H1 (cell line): ENCODE measurements around the gene DPEP3. TPM values are rescaled to one million over a fixed set of nuclear protein-coding genes. Genes with fewer than 3 reads are reported as not detected.

Experiments used
- CTCF ChIA-PET: fragments of 300-600 bp; sonication (Branson Sonifier 250); formaldehyde crosslinking; loops from one replicate; lab custom pipeline; 2021; ENCODE audit not compliant: partially characterized antibody; lab: Charles Lee
- POLR2A ChIA-PET: fragments of 300-600 bp; sonication (Branson Sonifier 250); formaldehyde crosslinking; loops from one replicate; lab custom pipeline; 2021; ENCODE audit warnings: inconsistent platforms; ENCODE audit not compliant: partially characterized antibody; lab: Charles Lee
- DNase-seq, 2 experiments: peaks; one replicate each; pipeline versions ENCODE4 v3.0.0 to v3.0.0-alpha.2; 2010 to 2022; ENCODE audit warnings: low spot score in 2 of 2, low read depth in 1 of 2, mixed read lengths in 1 of 2
- FAIRE-seq: peaks from 2 replicates; lab custom pipeline; 2011; peaks lifted over from hg19 to GRCh38; lab: Jason Lieb, UNC
- H2AFZ ChIP-seq: 2 replicates; pipeline ENCODE4 v1.8.1; 2012; ENCODE audit warnings: low read length, inconsistent platforms
- H2AK5ac ChIP-seq: 2 replicates; pipeline ENCODE4 v1.6.1; 2013; ENCODE audit warnings: low read depth, low read length
- H2BK120ac ChIP-seq: replicated peaks from 2 replicates; pipeline ENCODE3; 2013; ENCODE audit warnings: low read depth, low read length, inconsistent platforms
- H2BK12ac ChIP-seq: 2 replicates; pipeline ENCODE4 v1.6.1; 2013; ENCODE audit warnings: low read depth, low read length
- H2BK15ac ChIP-seq: 2 replicates; pipeline ENCODE4 v1.6.1; 2013; ENCODE audit warnings: low read length
- H2BK20ac ChIP-seq: 2 replicates; pipeline ENCODE4 v1.6.1; 2013; ENCODE audit warnings: low read length
- H2BK5ac ChIP-seq: 2 replicates; pipeline ENCODE4 v1.6.1; 2013; ENCODE audit warnings: low read depth, low read length
- H3K14ac ChIP-seq: 2 replicates; pipeline ENCODE4 v1.6.1; 2013; ENCODE audit warnings: inconsistent platforms; ENCODE audit not compliant: insufficient read length
- H3K18ac ChIP-seq: 2 replicates; pipeline ENCODE4 v1.6.1; 2013; ENCODE audit warnings: low read length; ENCODE audit errors: extremely low read depth
- H3K23ac ChIP-seq: 2 replicates; pipeline ENCODE4 v1.6.1; 2013; ENCODE audit warnings: inconsistent platforms; ENCODE audit not compliant: insufficient read length
- H3K23me2 ChIP-seq: 2 replicates; pipeline ENCODE4 v1.6.1; 2013; ENCODE audit warnings: low read depth, low read length
- H3K27ac ChIP-seq: 2 replicates; pipeline ENCODE4 v1.6.1; 2011; ENCODE audit warnings: low read depth, low read length, inconsistent platforms
- H3K27me3 ChIP-seq, 4 experiments: replicated peaks in 1 of 4; 1 replicate in 1 of 4; 2 replicates in 3 of 4; pipeline versions ENCODE4 v1.6.1 to v1.8.1; 2011 to 2013; ENCODE audit warnings: low read length in 3 of 4, mild to moderate bottlenecking in 3 of 4, inconsistent platforms in 2 of 4, mixed read lengths in 2 of 4, moderate library complexity in 1 of 4; ENCODE audit not compliant: control insufficient read depth in 3 of 4, insufficient read depth in 3 of 4; ENCODE audit errors: extremely low read depth in 1 of 4
- H3K36me3 ChIP-seq, 4 experiments: 2 replicates each; pipeline versions ENCODE4 v1.6.1 to v1.8.1; 2011 to 2013; ENCODE audit warnings: mild to moderate bottlenecking in 4 of 4, low read length in 3 of 4, moderate library complexity in 2 of 4, control low read depth in 1 of 4, inconsistent platforms in 1 of 4; ENCODE audit not compliant: insufficient read depth in 4 of 4, control insufficient read depth in 2 of 4
- H3K4ac ChIP-seq: replicated peaks from 2 replicates; pipeline ENCODE3; 2013; ENCODE audit warnings: low read length, low read depth, mixed read lengths, inconsistent platforms; ENCODE audit not compliant: insufficient read length
- H3K4me1 ChIP-seq, 4 experiments: replicated peaks in 1 of 4; 1 replicate in 1 of 4; 2 replicates in 3 of 4; pipeline versions ENCODE4 v1.6.1 to v1.8.1; 2011 to 2013; ENCODE audit warnings: low read length in 3 of 4, inconsistent platforms in 2 of 4, mixed read lengths in 1 of 4; ENCODE audit not compliant: insufficient read depth in 4 of 4, control insufficient read depth in 3 of 4
- H3K4me2 ChIP-seq, 2 experiments: 2 replicates each; pipeline versions ENCODE4 v1.6.1 to v1.8.1; 2011 to 2013; ENCODE audit warnings: low read depth in 2 of 2, low read length in 2 of 2, control low read depth in 1 of 2, inconsistent platforms in 1 of 2, mild to moderate bottlenecking in 1 of 2; ENCODE audit not compliant: insufficient read depth in 1 of 2
- H3K4me3 ChIP-seq, 4 experiments: fragments of 200-600, 300-600 bp in 1 of 4; sonication (generic), shearing (Covaris generic), sonication (Bioruptor Twin) in 1 of 4; 2 replicates each; pipeline versions ENCODE4 v1.5.1 to v1.8.1; 2011 to 2016; ENCODE audit warnings: low read length in 4 of 4, low read depth in 3 of 4, control low read depth in 2 of 4, inconsistent platforms in 2 of 4, mild to moderate bottlenecking in 2 of 4, mixed read lengths in 1 of 4, moderate library complexity in 1 of 4; ENCODE audit not compliant: insufficient read depth in 2 of 4; ENCODE audit errors: extremely low read depth in 1 of 4
- H3K56ac ChIP-seq: replicated peaks from 2 replicates; pipeline ENCODE3; 2013; ENCODE audit warnings: low read depth, mild to moderate bottlenecking, mixed read lengths, low read length, inconsistent platforms; ENCODE audit not compliant: insufficient read length
- H3K79me1 ChIP-seq: 2 replicates; pipeline ENCODE4 v1.6.1; 2013; ENCODE audit warnings: low read depth, low read length, control low read depth
- H3K79me2 ChIP-seq, 2 experiments: 2 replicates each; pipeline versions ENCODE4 v1.6.1 to v1.8.1; 2012 to 2013; ENCODE audit warnings: low read length in 2 of 2, mild to moderate bottlenecking in 2 of 2, inconsistent platforms in 1 of 2; ENCODE audit not compliant: insufficient read depth in 2 of 2, control insufficient read depth in 1 of 2
- H3K9ac ChIP-seq, 4 experiments: replicated peaks in 1 of 4; 1 replicate in 1 of 4; 2 replicates in 3 of 4; pipeline versions ENCODE4 v1.6.1 to v1.8.1; 2011 to 2013; ENCODE audit warnings: low read depth in 3 of 4, low read length in 3 of 4, control low read depth in 2 of 4, mild to moderate bottlenecking in 2 of 4, moderate library complexity in 2 of 4, inconsistent platforms in 1 of 4; ENCODE audit errors: extremely low read depth in 1 of 4
- H3K9me3 ChIP-seq, 2 experiments: 2 replicates each; pipeline versions ENCODE4 v1.6.1 to v1.8.1; 2012 to 2013; ENCODE audit warnings: mild to moderate bottlenecking in 2 of 2, moderate library complexity in 2 of 2, control low read depth in 1 of 2, inconsistent platforms in 1 of 2, low read depth in 1 of 2, low read length in 1 of 2, mixed read lengths in 1 of 2; ENCODE audit not compliant: insufficient read depth in 2 of 2
- H4K20me1 ChIP-seq, 2 experiments: replicated peaks in 1 of 2; 2 replicates each; pipeline versions ENCODE3 to v1.8.1; 2011 to 2013; ENCODE audit warnings: inconsistent platforms in 2 of 2, low read length in 2 of 2, mild to moderate bottlenecking in 1 of 2; ENCODE audit not compliant: insufficient read depth in 2 of 2, control insufficient read depth in 1 of 2
- H4K5ac ChIP-seq: 2 replicates; pipeline ENCODE4 v1.6.1; 2013; ENCODE audit warnings: low read length, low read depth, mixed read lengths, inconsistent platforms; ENCODE audit not compliant: insufficient read length
- H4K8ac ChIP-seq: 2 replicates; pipeline ENCODE4 v1.8.0; 2013; ENCODE audit warnings: mild to moderate bottlenecking, moderate library complexity, low read length, inconsistent platforms; ENCODE audit not compliant: insufficient read depth; ENCODE audit errors: extremely low read depth
- H4K91ac ChIP-seq: replicated peaks from 2 replicates; pipeline ENCODE3; 2013; ENCODE audit warnings: low read length, mixed read lengths, inconsistent platforms; ENCODE audit not compliant: insufficient read length
- WGBS, 2 experiments: shearing (Covaris generic) in 1 of 2; methylation state at CpG; one replicate each; pipeline versions ENCODE4 v1.1.6 to v1.1.7; 2013 to 2015; ENCODE audit warnings: low lambda C conversion rate in 2 of 2, mixed read lengths in 2 of 2, inconsistent platforms in 1 of 2, low coverage in 1 of 2, missing lambda C conversion rate in 1 of 2; ENCODE audit not compliant: insufficient replicate concordance in 2 of 2, insufficient coverage in 1 of 2, insufficient read length in 1 of 2; ENCODE audit errors: extremely low coverage in 1 of 2, missing lambda C conversion rate in 1 of 2; 5-methylcytosine and 5-hydroxymethylcytosine counted together
- polyA plus RNA-seq, 7 experiments: library from polyadenylated mRNA; depleted of rRNA in 3 of 7; stranded (reverse) in 5 of 7; unstranded in 2 of 7; fragments of >200 nt in 5 of 7; fragments of 200-250 nt in 2 of 7; gene quantifications; 1 replicate in 5 of 7; 2 replicates in 1 of 7; 4 replicates in 1 of 7; pipeline versions ENCODE4 v1.2.1 to v1.2.3, GENCODE V29; 2011 to 2013; ENCODE audit warnings: missing spikeins in 2 of 7, mixed read lengths in 2 of 7
- total RNA-seq: library from RNA; stranded (reverse); fragmentation: NEBNext Ultra II Directional; extraction: Animal tissue kit (Norgen Biotek cat#: 25700); gene quantifications from 2 replicates; pipeline ENCODE4 v1.2.1, GENCODE V29; 2021

The DPEP3 gene
- total and polyA plus RNA-seq, 2 of the 8 experiments (the other 6 are each of a cell fraction or from before 2014, with no cell fraction given), result 6.5 to 9.9 TPM

DNA sequence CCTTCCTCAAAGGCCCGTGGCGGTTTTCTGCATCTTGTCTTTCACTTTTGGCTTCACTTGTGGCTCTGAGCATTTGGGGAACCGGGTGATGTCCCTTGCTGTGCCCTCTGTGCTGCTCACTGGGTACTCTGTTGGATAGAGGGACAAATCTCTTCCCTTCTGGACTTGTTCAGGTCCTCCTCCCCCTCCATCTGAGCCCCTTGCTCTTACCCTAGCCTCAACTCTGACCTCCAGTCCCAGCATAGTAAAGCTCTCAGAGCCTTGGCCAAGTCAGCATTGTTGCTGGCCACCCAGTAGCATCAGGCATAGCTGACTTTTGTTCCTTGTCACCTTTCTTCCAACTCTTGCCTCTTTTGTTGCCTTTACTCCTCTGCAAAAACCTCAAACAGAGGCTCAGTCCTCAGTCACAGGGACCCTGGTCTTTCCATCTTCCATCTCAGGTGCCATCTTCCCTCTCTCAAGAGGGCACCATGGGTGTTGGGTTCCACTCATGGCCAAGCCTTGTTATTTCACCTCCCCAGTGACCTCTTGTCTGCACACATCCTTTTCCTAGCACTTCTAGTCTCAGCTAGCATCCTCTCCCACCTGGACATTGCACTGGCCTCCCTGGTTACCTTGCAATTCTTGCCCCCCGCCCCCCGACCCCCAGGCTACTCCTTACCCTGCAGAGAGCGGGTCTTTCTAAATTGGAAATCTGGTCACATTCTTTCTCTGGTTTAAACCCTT, 43.3 kb downstream of the DPEP3 start:
- Histone ChIP-seq H2BK120ac (no peak overlapping the region), H2AFZ (no peak overlapping the region), H3K23me2 (peaks cover 18% of the 10 kb centered on the region), H3K36me3 (no peaks in the 10 kb centered on the region), H4K20me1 (peaks cover 4 to 12% of the 10 kb centered on the region in 2 experiments), H4K8ac (peak overlapping the region; percentile 63; the same call in 1 of the 2 replicates), H3K4me1 (peaks cover 0 to 15% (median 8%) of the 10 kb centered on the region in 4 experiments; a peak in 5 of 7 replicates), H3K4ac (peak overlapping the region; percentile 45), H3K79me1 (peaks cover 4% of the 10 kb centered on the region; the same call in 1 of the 2 replicates), H3K79me2 (0 out of 4 replicates have a peak, but pooled peaks cover 0 to 3% of the 10 kb centered on the region in 2 experiments), H4K5ac (peak overlapping the region; percentile 6), H2BK15ac (peak overlapping the region; percentile 63; the same call in 1 of the 2 replicates), H3K23ac (no peak overlapping the region), H3K9me3 (no peaks in the 10 kb centered on the region), H3K4me2 (peak overlapping the region; percentile 96), H3K27ac (no peak overlapping the region), H2BK5ac (no peak overlapping the region; the same call in 1 of the 2 replicates), H3K4me3 (peak overlapping the region; percentile 69 to 98 (median 92)), H4K91ac (peak overlapping the region; percentile 0), H2AK5ac (0 out of 2 replicates have a peak overlapping the region, but pooled peaks have one; percentile 2), H3K56ac (no peak overlapping the region), H3K14ac (no peak overlapping the region), H3K18ac (peak overlapping the region; percentile 81), H2BK20ac (no peak overlapping the region), H2BK12ac (peak overlapping the region; percentile 68; the same call in 1 of the 2 replicates), H3K27me3 (no peaks in the 10 kb centered on the region), H3K9ac (peak overlapping the region; percentile 60 to 89 (median 70))
- FAIRE-seq (no peak), DNase-seq (no peak)
- CTCF ChIA-PET, result interaction anchor here (1.0 to 27.1 kb wide), 4 partner anchors 8 to 104 kb away, joined by 3 to 623 read pairs (median 4); partner anchors contain the start of genes EDC4, NRN1L and PSKH1
- 61% methylated on average over 6 of the region's 6 CpGs; no CpG with 5 or more reads in 1 of the 2 experiments for WGBS, 2 experiments
- POLR2A ChIA-PET, result interaction anchor here (1.0 to 4.2 kb wide), 11 partner anchors 7 to 270 kb away, joined by 3 to 47 read pairs (median 11); partner anchors contain the start of genes DDX28, DUS2, LCAT and NRN1L
